SK-N-SH treated with all-trans-retinoic acid at 6 μM for 48 hours (cell line): ENCODE data around the gene ZFP92.

Experiments
- ATAC-seq: fragments of 200-7000 bp; cut with Tn5 transposase; 3 replicates; pipeline ENCODE4 v1.9.1; 2020; ENCODE audit warnings: mild to moderate bottlenecking, moderate library complexity
- ARNTL ChIP-seq: fragments of 450-650 bp; formaldehyde crosslinking; IDR thresholded peaks from 2 replicates; pipeline ENCODE4 v1.5.0; 2020; ENCODE audit warnings: low read depth, mild to moderate bottlenecking, moderate library complexity, borderline replicate concordance
- CREB5 ChIP-seq: fragments of 250-450 bp; sonication (Bioruptor Pico); IDR thresholded peaks from 2 replicates; pipeline ENCODE4 v1.5.1; 2020; ENCODE audit warnings: low read depth, mild to moderate bottlenecking, moderate library complexity
- CSDC2 ChIP-seq: fragments of 250-450 bp; sonication (Bioruptor Pico); IDR thresholded peaks from 2 replicates; pipeline ENCODE4 v1.5.0; 2020; ENCODE audit warnings: mild to moderate bottlenecking, moderate library complexity
- CSRNP3 ChIP-seq: fragments of 250-450 bp; sonication (Bioruptor Pico); IDR thresholded peaks from 2 replicates; pipeline ENCODE4 v1.5.1; 2021; ENCODE audit warnings: mild to moderate bottlenecking, moderate library complexity
- ESRRG ChIP-seq: fragments of 250-450 bp; sonication (Bioruptor Pico); IDR thresholded peaks from 2 replicates; pipeline ENCODE4 v1.6.1; 2021; ENCODE audit warnings: mild to moderate bottlenecking
- GLIS3 ChIP-seq: fragments of 250-450 bp; sonication (Bioruptor Pico); IDR thresholded peaks from 2 replicates; pipeline ENCODE4 v1.5.0; 2020; ENCODE audit warnings: mild to moderate bottlenecking, moderate library complexity
- ISL1 ChIP-seq: fragments of 250-450 bp; sonication (Bioruptor Pico); IDR thresholded peaks from 2 replicates; pipeline ENCODE4 v2.1.2; 2022; ENCODE audit warnings: mild to moderate bottlenecking, moderate library complexity
- OSR1 ChIP-seq: fragments of 250-450 bp; sonication (Bioruptor Pico); IDR thresholded peaks from 2 replicates; pipeline ENCODE4 v1.8.0; 2022; ENCODE audit warnings: moderate library complexity, mild to moderate bottlenecking, inconsistent platforms
- PATZ1 ChIP-seq: fragments of 250-450 bp; sonication (Bioruptor Pico); IDR thresholded peaks from 2 replicates; pipeline ENCODE4 v1.8.0; 2020; ENCODE audit warnings: mild to moderate bottlenecking, moderate library complexity, borderline replicate concordance
- POU6F1 ChIP-seq: fragments of 250-450 bp; sonication (Bioruptor Pico); IDR thresholded peaks from 2 replicates; pipeline ENCODE4 v1.8.0; 2021; ENCODE audit warnings: low read depth, mild to moderate bottlenecking, moderate library complexity, borderline replicate concordance
- PPARA ChIP-seq: fragments of 250-450 bp; sonication (Bioruptor Pico); IDR thresholded peaks from 2 replicates; pipeline ENCODE4 v1.5.0; 2020; ENCODE audit warnings: mild to moderate bottlenecking, borderline replicate concordance
- RARB ChIP-seq: fragments of 250-450 bp; sonication (Bioruptor Pico); IDR thresholded peaks from 2 replicates; pipeline ENCODE4 v1.8.0; 2021; ENCODE audit warnings: mild to moderate bottlenecking, moderate library complexity
- SNAI2 ChIP-seq: fragments of 250-450 bp; sonication (Bioruptor Pico); IDR thresholded peaks from 2 replicates; pipeline ENCODE4 v1.5.0; 2020; ENCODE audit warnings: mild to moderate bottlenecking, moderate library complexity
- TCF4 ChIP-seq: fragments of 250-450 bp; sonication (Bioruptor Pico); IDR thresholded peaks from 2 replicates; pipeline ENCODE4 v1.8.0; 2021; ENCODE audit warnings: mild to moderate bottlenecking, moderate library complexity, borderline replicate concordance
- TOX ChIP-seq: fragments of 250-450 bp; sonication (Bioruptor Pico); IDR thresholded peaks from 2 replicates; pipeline ENCODE4 v1.8.0; 2021; ENCODE audit warnings: mild to moderate bottlenecking, moderate library complexity, borderline replicate concordance
- TSHZ2 ChIP-seq: fragments of 250-450 bp; sonication (Bioruptor Pico); IDR thresholded peaks from 2 replicates; pipeline ENCODE4 v1.5.0; 2020; ENCODE audit warnings: mild to moderate bottlenecking, moderate library complexity
- ZC3H10 ChIP-seq: fragments of 250-450 bp; sonication (Bioruptor Pico); IDR thresholded peaks from 2 replicates; pipeline ENCODE4 v1.5.1; 2021; ENCODE audit warnings: mild to moderate bottlenecking, moderate library complexity
- ZFP3 ChIP-seq: fragments of 250-450 bp; sonication (Bioruptor Pico); IDR thresholded peaks from 2 replicates; pipeline ENCODE4 v1.5.0; 2020; ENCODE audit warnings: mild to moderate bottlenecking, moderate library complexity
- ZFP30 ChIP-seq: fragments of 450-650 bp; formaldehyde crosslinking; IDR thresholded peaks from 2 replicates; pipeline ENCODE4 v1.5.0; 2022; ENCODE audit warnings: mild to moderate bottlenecking, moderate library complexity
- ZNF565 ChIP-seq: fragments of 450-650 bp; formaldehyde crosslinking; conservative IDR thresholded peaks from 2 replicates; pipeline ENCODE4 v1.5.0; 2020; ENCODE audit warnings: low read depth, mild to moderate bottlenecking, moderate library complexity
- ZNF70 ChIP-seq: fragments of 450-650 bp; formaldehyde crosslinking; IDR thresholded peaks from 2 replicates; pipeline ENCODE4 v1.5.0; 2020; ENCODE audit warnings: mild to moderate bottlenecking, moderate library complexity
- ZNF8 ChIP-seq: fragments of 450-650 bp; formaldehyde crosslinking; IDR thresholded peaks from 2 replicates; pipeline ENCODE4 v1.5.0; 2020; ENCODE audit warnings: mild to moderate bottlenecking, moderate library complexity

Gene ZFP92

GRCh38 chrX:153433161-153433680 is 21.9 kb downstream of the ZFP92 start:
- ATAC-seq = no peak
- TF ChIP-seq TOX (CRISPR knock-in tag) (no peak), ARNTL (no peak), ZC3H10 (CRISPR knock-in tag) (no peak)
- TF ChIP-seq, all 23 proteins: peak for 0

- TF ChIP-seq ZFP3 (CRISPR knock-in tag) (no peak), RARB (no peak), CSRNP3 (no peak), PPARA (CRISPR knock-in tag) (no peak), SNAI2 (CRISPR knock-in tag) (no peak)
- ATAC-seq = no peak
Observed at GRCh38 chrX:153433781-153434285, 22.6 kb downstream of the ZFP92 start.

- TF ChIP-seq TCF4 (no peak), CREB5 (CRISPR knock-in tag) (no peak), TSHZ2 (no peak), CSRNP3 (no peak), CSDC2 (CRISPR knock-in tag) (no peak), ESRRG (CRISPR knock-in tag) (no peak), PATZ1 (CRISPR knock-in tag) (no peak), ZC3H10 (CRISPR knock-in tag) (no peak), PPARA (CRISPR knock-in tag) (no peak), GLIS3 (CRISPR knock-in tag) (no peak), ZFP3 (CRISPR knock-in tag) (no peak), ARNTL (no peak), POU6F1 (no peak), ISL1 (no peak), ZFP30 (CRISPR knock-in tag) (no peak), ZNF8 (CRISPR knock-in tag) (no peak), TOX (CRISPR knock-in tag) (no peak), ZNF70 (CRISPR knock-in tag) (no peak), ZNF565 (CRISPR knock-in tag) (no peak), OSR1 (CRISPR knock-in tag) (no peak)
- no peak for ATAC-seq
Observed at GRCh38 chrX:153434801-153435200, 23.5 kb downstream of the ZFP92 start.
